GM12872 (cell line): ENCODE measurements around the gene ERV3-1.

Experiments
- CTCF ChIP-seq: IDR thresholded peaks from 3 replicates; pipeline ENCODE4 v1.5.1; 2011; ENCODE audit warnings: low read depth, mild to moderate bottlenecking, low read length, moderate library complexity; ENCODE audit not compliant: insufficient read depth

Gene ERV3-1

GRCh38 chr7:65006094-65006992 lies at the start of gene ERV3-1:
TSS of gene ERV3-1 (minus strand) at chr7:65006687. CDS start at chr7:64993026, 13,661 bp downstream.
- TF ChIP-seq CTCF, result no peak

- peak; percentile 31; the same call in 1 of the 3 replicates for TF ChIP-seq CTCF
Measured at GRCh38 chr7:65037740-65038688, 31.5 kb upstream of the ERV3-1 start.

GRCh38 chr7:65004575-65004974 lies 1.9 kb downstream of the ERV3-1 start:
- TF ChIP-seq CTCF, result no peak

- no peak for TF ChIP-seq CTCF
Measured at GRCh38 chr7:65002972-65003585, 3.4 kb downstream of the ERV3-1 start.

GRCh38 chr7:65001291-65001814 lies 5.1 kb downstream of the ERV3-1 start:
- no peak for TF ChIP-seq CTCF

- TF ChIP-seq CTCF, result no peak
Measured at GRCh38 chr7:64999165-65000004, 7.1 kb downstream of the ERV3-1 start.
